Activated CD4-positive, CD25-positive, alpha-beta regulatory T cell treated with anti-CD3 and anti-CD28 coated beads, Interleukin-2, amount 50 U/mL, for 24 hours (primary cell): Measurements from ENCODE around the gene RNASE11.
"Not testable (repeated sequence)": the region's sequence is repeated elsewhere in the genome, so short reads cannot be mapped to it uniquely, and the experiment has no call there.

Experiments used
- ATAC-seq, 2 donors: fragments of 150-1000 bp; cut with Tn5 transposase; one replicate each; pipeline ENCODE4 v1.10.0; 2021; ENCODE audit warnings: mild to moderate bottlenecking in 1 of 2, moderate library complexity in 1 of 2

RNASE11 gene

GRCh38 chr14:20587489-20588154 is at the start of gene RNASE11:
TSS of gene RNASE11 (minus strand) at chr14:20588001.
- ATAC-seq, result peak; percentile 13 to 27

GRCh38 chr14:20632831-20633691 is 45.3 kb upstream of the RNASE11 start:
- ATAC-seq, result peak; percentile 85 to 87

- peak; percentile 12 to 19 for ATAC-seq
These were observed 44.6 kb upstream of the RNASE11 start for GRCh38 chr14:20632448-20632830.

- no peak for ATAC-seq
These were observed 44.1 kb upstream of the RNASE11 start for GRCh38 chr14:20631880-20632389.

GRCh38 chr14:20631023-20631879 is 43.5 kb upstream of the RNASE11 start:
- peak; percentile 13 to 18 for ATAC-seq

- ATAC-seq, result peak; percentile 12 to 16
These were observed 42.7 kb upstream of the RNASE11 start for GRCh38 chr14:20630340-20631022.

GRCh38 chr14:20628063-20628854 is 40.5 kb upstream of the RNASE11 start:
- ATAC-seq, result no peak

- ATAC-seq, result peak; percentile 41 to 43
These were observed 39.7 kb upstream of the RNASE11 start for GRCh38 chr14:20627346-20628027.

- no peak for ATAC-seq
These were observed 38.5 kb upstream of the RNASE11 start for GRCh38 chr14:20626274-20626673.

GRCh38 chr14:20624495-20625070 is 36.8 kb upstream of the RNASE11 start:
- ATAC-seq, result peak; percentile 43 to 44

- ATAC-seq, result no peak
These were observed 36.0 kb upstream of the RNASE11 start for GRCh38 chr14:20623798-20624197.

GRCh38 chr14:20622816-20623291 is 35.1 kb upstream of the RNASE11 start:
- ATAC-seq, result no peak

GRCh38 chr14:20620798-20621478 is 33.1 kb upstream of the RNASE11 start:
- ATAC-seq, result no peak

GRCh38 chr14:20619688-20620087 is 31.9 kb upstream of the RNASE11 start:
- not testable (repeated sequence) for ATAC-seq

- ATAC-seq, result no peak
These were observed 30.5 kb upstream of the RNASE11 start for GRCh38 chr14:20618271-20618749.

GRCh38 chr14:20617138-20618003 is 29.6 kb upstream of the RNASE11 start:
- ATAC-seq, result no peak

- no peak for ATAC-seq
These were observed 28.2 kb upstream of the RNASE11 start for GRCh38 chr14:20615996-20616395.
